HG02759 (cell line): Measurements from ENCODE around the gene TSPAN4.

Experiments
- ATAC-seq: cut with Tn5 transposase; IDR thresholded peaks from one replicate; pipeline ENCODE4 v1.9.1; 2021; ENCODE audit warnings: mild to moderate bottlenecking, moderate library complexity; ENCODE audit not compliant: unreplicated experiment

TSPAN4 gene

GRCh38 chr11:848380-848931 lies 5.8 kb downstream of the TSPAN4 start:
- no peak for ATAC-seq

GRCh38 chr11:849104-849824 lies 6.6 kb downstream of the TSPAN4 start:
- ATAC-seq: no peak

- no peak for ATAC-seq
Observed at GRCh38 chr11:849951-850774, 7.5 kb downstream of the TSPAN4 start.

- no peak for ATAC-seq
Observed at GRCh38 chr11:850775-851763, 8.4 kb downstream of the TSPAN4 start.

GRCh38 chr11:852762-853161 lies 10.1 kb downstream of the TSPAN4 start:
- ATAC-seq: no peak

- ATAC-seq: no peak
Observed at GRCh38 chr11:853682-854448, 11.2 kb downstream of the TSPAN4 start.

GRCh38 chr11:854601-855329 lies 12.1 kb downstream of the TSPAN4 start:
- no peak for ATAC-seq

GRCh38 chr11:855330-855674 lies 12.7 kb downstream of the TSPAN4 start:
- ATAC-seq: no peak

- ATAC-seq: no peak
Observed at GRCh38 chr11:855796-856195, 13.1 kb downstream of the TSPAN4 start.

- ATAC-seq: no peak
Observed at GRCh38 chr11:856397-856796, 13.7 kb downstream of the TSPAN4 start.

GRCh38 chr11:858053-858761 lies 15.6 kb downstream of the TSPAN4 start:
- no peak for ATAC-seq

- ATAC-seq: no peak
Observed at GRCh38 chr11:858762-859339, 16.2 kb downstream of the TSPAN4 start.

GRCh38 chr11:859394-860131 lies 16.9 kb downstream of the TSPAN4 start:
- ATAC-seq: no peak

GRCh38 chr11:860234-861104 lies 17.8 kb downstream of the TSPAN4 start:
- ATAC-seq: no peak

GRCh38 chr11:861105-861479 lies 18.4 kb downstream of the TSPAN4 start:
- ATAC-seq: no peak

- ATAC-seq: no peak
Observed at GRCh38 chr11:862081-862661, 19.5 kb downstream of the TSPAN4 start.

- ATAC-seq: no peak
Observed at GRCh38 chr11:862696-863022, 20.0 kb downstream of the TSPAN4 start.
